ENCODE data around the gene SLC35F4. TPM values are rescaled to one million over a fixed set of nuclear protein-coding genes. Genes with fewer than 3 reads are reported as not detected.

SLC35F4 gene
- total RNA-seq, 1 donor from 2014 or later = not detected

- DNase-seq (ENCODE audit: low read depth, low spot score) = no peak
These were observed 332.7 kb downstream of the SLC35F4 start for GRCh38 chr14:57533214-57533613.

DNA sequence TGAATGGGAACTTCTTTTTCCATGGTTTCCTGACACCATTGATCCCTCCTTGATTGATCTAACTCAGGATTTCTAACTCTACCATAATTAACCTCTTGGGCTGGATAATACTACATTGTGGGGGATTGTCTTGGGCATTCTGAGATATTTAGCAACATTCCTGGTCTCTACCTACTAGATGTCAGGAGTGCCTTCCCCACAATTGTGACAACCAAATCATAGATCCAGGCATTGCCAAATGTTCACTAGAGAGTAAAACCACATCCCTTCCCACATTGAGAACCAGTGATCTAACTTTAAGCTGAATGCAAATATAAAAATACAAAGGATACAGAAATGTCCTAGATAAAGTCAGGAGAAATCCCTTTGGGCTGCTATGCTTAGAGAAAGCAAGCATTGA lies 335.3 kb downstream of the SLC35F4 start:
- no peak for DNase-seq (ENCODE audit: low read depth, low spot score)

DNA sequence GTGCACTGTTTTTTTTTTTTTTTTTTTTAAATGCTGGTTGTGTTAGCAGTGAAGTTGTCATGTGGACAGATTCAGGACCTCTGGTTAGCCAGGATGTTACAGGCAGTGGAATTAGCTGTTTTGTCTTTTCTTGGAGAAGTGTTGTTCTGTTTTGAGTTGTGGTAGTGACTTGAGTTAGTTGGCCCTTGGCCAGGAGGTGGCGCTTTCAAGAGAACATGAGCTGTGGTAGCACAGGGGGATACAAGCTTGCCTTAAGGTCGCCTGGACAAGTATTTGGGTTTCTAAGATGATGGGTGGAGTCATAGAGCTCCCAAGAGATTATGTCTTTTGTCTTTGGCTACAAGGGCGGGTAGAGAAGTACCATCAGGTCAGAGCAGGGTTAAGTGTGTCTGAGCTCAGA lies 338.9 kb downstream of the SLC35F4 start:
- no peak for DNase-seq (ENCODE audit: low read depth, low spot score)

- DNase-seq (ENCODE audit: low read depth, low spot score) = no peak
These were observed 346.8 kb downstream of the SLC35F4 start for GRCh38 chr14:57519043-57519442.
